K562 (cell line): Measurements from ENCODE around the gene NEIL1. TPM values are rescaled to one million over a fixed set of nuclear protein-coding genes. Genes with fewer than 3 reads are reported as not detected.

ENCODE experiments used
- ATAC-seq: fragments of 200-7000 bp; cut with Tn5 transposase; 3 replicates; pipeline ENCODE4 v1.9.1; 2020; ENCODE audit warnings: moderate library complexity
- BruUV-seq: library from RNA; stranded (reverse); fragments of 400-500 nt; replicated peaks from 2 replicates; lab custom pipeline; 2021; lab: Mats Ljungman, UMichigan
- CTCF ChIA-PET: fragments of 300-600 bp; formaldehyde crosslinking; extraction: SDS; loops from one replicate; lab custom pipeline; 2021; ENCODE audit warnings: low intra/inter-chr PET ratio; lab: Yijun Ruan, JAX
- POLR2A ChIA-PET: fragments of 300-600, 350-650 bp; sonication (Branson Sonifier 250); formaldehyde crosslinking; extraction: SDS; loops from one replicate; lab custom pipeline; 2021; ENCODE audit warnings: antibody characterized with exemption, inconsistent platforms; lab: Yijun Ruan, JAX
- DNase-seq, 4 experiments: peaks; one replicate each; pipeline versions ENCODE4 v3.0.0 to v3.0.0-alpha.2; 2011 to 2018; ENCODE audit warnings: low spot score in 3 of 4, mixed read lengths in 3 of 4; ENCODE audit errors: extremely low read depth in 1 of 4
- FAIRE-seq: peaks from 2 replicates; lab custom pipeline; 2011; peaks lifted over from hg19 to GRCh38; lab: Jason Lieb, UNC
- H2AFZ ChIP-seq: 2 replicates; pipeline ENCODE4 v1.6.0; 2011; ENCODE audit warnings: low read depth, low read length, control low read depth, inconsistent platforms
- H3K27ac ChIP-seq: fragments of 200-600 bp; 3 replicates; pipeline ENCODE4 v1.8.0; 2011; ENCODE audit warnings: low read depth, mild to moderate bottlenecking, control low read depth, inconsistent platforms, low read length, moderate library complexity, mixed read lengths; ENCODE audit errors: extremely low read depth
- H3K27me3 ChIP-seq, 2 experiments: fragments of 300-600 bp in 1 of 2; 2 replicates in 1 of 2; 3 replicates in 1 of 2; pipeline versions ENCODE4 v1.6.0 to v1.8.0; 2011; ENCODE audit warnings: inconsistent platforms in 2 of 2, low read length in 2 of 2, mild to moderate bottlenecking in 1 of 2, mixed read lengths in 1 of 2, moderate library complexity in 1 of 2; ENCODE audit not compliant: control insufficient read depth in 2 of 2, insufficient read depth in 2 of 2
- H3K36me3 ChIP-seq: fragments of 300-600 bp; 3 replicates; pipeline ENCODE4 v1.8.0; 2011; ENCODE audit warnings: mild to moderate bottlenecking, low read length, inconsistent platforms; ENCODE audit not compliant: control insufficient read depth, insufficient read depth
- H3K4me1 ChIP-seq, 2 experiments: fragments of 200-600 bp in 1 of 2; replicated peaks in 1 of 2; 2 replicates in 1 of 2; 3 replicates in 1 of 2; pipeline versions ENCODE4 v1.5.1 to v1.8.0; 2011; ENCODE audit warnings: inconsistent platforms in 2 of 2, low read length in 2 of 2, mild to moderate bottlenecking in 1 of 2, mixed read lengths in 1 of 2, moderate library complexity in 1 of 2; ENCODE audit not compliant: control insufficient read depth in 2 of 2, insufficient read depth in 2 of 2
- H3K4me2 ChIP-seq: 2 replicates; pipeline ENCODE4 v1.6.1; 2011; ENCODE audit warnings: low read length, control low read depth, inconsistent platforms, mixed read lengths; ENCODE audit not compliant: insufficient read depth
- H3K4me3 ChIP-seq: fragments of 200-600 bp; sonication (generic), shearing (Covaris generic); 2 replicates; pipeline ENCODE4 v1.5.1; 2016; ENCODE audit warnings: control low read depth, inconsistent platforms
- H3K79me2 ChIP-seq: fragments of 200-600 bp; 3 replicates; pipeline ENCODE4 v1.8.0; 2011; ENCODE audit warnings: low read length, inconsistent platforms; ENCODE audit not compliant: control insufficient read depth, insufficient read depth
- H3K9ac ChIP-seq, 2 experiments: 2 replicates each; pipeline versions ENCODE4 v1.6.0 to v1.6.1; 2011; ENCODE audit warnings: low read depth in 2 of 2, low read length in 2 of 2, control low read depth in 1 of 2, inconsistent platforms in 1 of 2, mild to moderate bottlenecking in 1 of 2, mixed read lengths in 1 of 2; ENCODE audit not compliant: insufficient read depth in 1 of 2
- H3K9me1 ChIP-seq: one replicate; pipeline ENCODE4 v1.6.0; 2011; ENCODE audit warnings: inconsistent platforms, mild to moderate bottlenecking, low read length, moderate library complexity; ENCODE audit not compliant: control insufficient read depth, insufficient read depth
- H3K9me3 ChIP-seq: replicated peaks from 2 replicates; pipeline ENCODE4 v1.5.1; 2011; ENCODE audit warnings: low read depth, low read length, inconsistent platforms; ENCODE audit not compliant: control insufficient read depth, insufficient read depth
- H4K20me1 ChIP-seq: replicated peaks from 2 replicates; pipeline ENCODE4 v1.6.1; 2011; ENCODE audit warnings: low read length, inconsistent platforms, mixed read lengths; ENCODE audit not compliant: control insufficient read depth, insufficient read depth
- ESRRB ChIP-seq: fragments of 250-450 bp; sonication (Bioruptor Pico); IDR thresholded peaks from 2 replicates; pipeline ENCODE4 v1.5.0; 2020; ENCODE audit warnings: mild to moderate bottlenecking, moderate library complexity, borderline replicate concordance
- EWSR1 ChIP-seq: fragments of 450-650 bp; IDR thresholded peaks from 2 replicates; pipeline ENCODE4 v1.6.1; 2018; ENCODE audit warnings: borderline replicate concordance, mild to moderate bottlenecking, low read depth, moderate library complexity; ENCODE audit not compliant: partially characterized antibody
- GABPA ChIP-seq: fragments of 200-800 bp; sonication (Bioruptor generic); conservative IDR thresholded peaks from 2 replicates; pipeline ENCODE4 v1.6.1; 2016; ENCODE audit warnings: low read depth, missing genetic modification characterization, missing compliant biosample characterization
- GABPB1 ChIP-seq: sonication (generic); formaldehyde crosslinking; IDR thresholded peaks from 2 replicates; pipeline ENCODE4 v1.8.0; 2022; ENCODE audit warnings: mild to moderate bottlenecking, missing genetic modification reagents
- ID3 ChIP-seq, 2 experiments: fragments of 250-450 bp in 1 of 2; fragments of 450-650 bp in 1 of 2; sonication (Bioruptor Pico) in 1 of 2; IDR thresholded peaks; 2 replicates each; pipeline versions ENCODE4 v1.6.1 to v1.8.0; 2016 to 2021; ENCODE audit warnings: mild to moderate bottlenecking in 2 of 2, moderate library complexity in 2 of 2, missing compliant biosample characterization in 1 of 2, missing genetic modification characterization in 1 of 2
- KDM4B ChIP-seq, 2 experiments: fragments of 450-650 bp in 1 of 2; sonication (generic) in 1 of 2; IDR thresholded peaks; 2 replicates each; pipeline ENCODE4 v1.6.1; 2016 to 2017; ENCODE audit warnings: borderline replicate concordance in 2 of 2, antibody characterized with exemption in 1 of 2, low read depth in 1 of 2, mild to moderate bottlenecking in 1 of 2
- MIER1 ChIP-seq: fragments of 450-650 bp; IDR thresholded peaks from 2 replicates; pipeline ENCODE4 v1.6.1; 2016; ENCODE audit warnings: antibody characterized with exemption, mild to moderate bottlenecking, low read depth
- MYNN ChIP-seq, 2 experiments: sonication (generic); formaldehyde crosslinking in 1 of 2; IDR thresholded peaks; 2 replicates each; pipeline versions ENCODE4 v1.5.0 to v1.6.1; 2016 to 2020; ENCODE audit warnings: antibody characterized with exemption in 1 of 2, missing genetic modification reagents in 1 of 2
- POLR2AphosphoS2 ChIP-seq: IDR thresholded peaks from 2 replicates; pipeline ENCODE4 v1.6.1; 2012; ENCODE audit warnings: low read length, improper control_type of control experiment
- POLR2B ChIP-seq: fragments of 450-650 bp; IDR thresholded peaks from 2 replicates; pipeline ENCODE4 v1.6.1; 2018; ENCODE audit warnings: low read depth; ENCODE audit not compliant: partially characterized antibody
- SNIP1 ChIP-seq: fragments of 450-650 bp; IDR thresholded peaks from 2 replicates; pipeline ENCODE4 v1.7.1; 2017; ENCODE audit warnings: low read depth, mild to moderate bottlenecking
- TRIM24 ChIP-seq, 2 experiments: fragments of 450-650 bp; IDR thresholded peaks; 2 replicates each; pipeline ENCODE4 v1.6.1; 2016
- WGBS: fragments of 100-300 bp; shearing (Covaris generic); methylation state at CpG from one replicate; pipeline ENCODE4 v1.1.6; 2016; ENCODE audit warnings: low coverage, mixed read lengths; ENCODE audit not compliant: insufficient coverage; ENCODE audit errors: missing lambda C conversion rate; 5-methylcytosine and 5-hydroxymethylcytosine counted together
- in situ Hi-C: fragments of 300-500 bp; cut with MboI; formaldehyde crosslinking; loops from 4 replicates; pipeline ENCODE4 v1.15.0; 2018; ENCODE audit warnings: inconsistent platforms, mixed read lengths
- intact Hi-C: fragments of 100-400 bp; cut with micrococcal nuclease; formaldehyde crosslinking; loops from 2 replicates; pipeline ENCODE4 v1.14.2; 2022
- polyA plus RNA-seq, 8 experiments: library from polyadenylated mRNA; depleted of rRNA in 4 of 8; stranded (reverse) in 5 of 8; unstranded in 3 of 8; fragments of >200 nt; fragmentation: Nextera tagmentation in 2 of 8; fragmentation: Illumina TruSeq in 1 of 8; extraction: Ambion mirVana in 2 of 8; extraction: Trizol in 1 of 8; gene quantifications; 2 replicates each; pipeline versions ENCODE4 v1.2.1 to v1.2.3, GENCODE V29; 2011 to 2014; ENCODE audit warnings: inconsistent platforms in 1 of 8, missing spikeins in 1 of 8
- total RNA-seq, 7 experiments: library from RNA; depleted of rRNA in 6 of 7; stranded (reverse); fragments of >200 nt in 6 of 7; fragmentation: Illumina TruSeq in 2 of 7; extraction: Trizol in 2 of 7; gene quantifications; 2 replicates each; pipeline versions ENCODE4 v1.2.1 to v1.2.3, GENCODE V29; 2011 to 2021; ENCODE audit warnings: low replicate concordance in 1 of 7

Gene NEIL1
- total and polyA plus RNA-seq, 9 of the 15 experiments (the other 6 are each of a cell fraction or from before 2014, with no cell fraction given): 0.14 to 4.3 (median 2.4) TPM

- TF ChIP-seq MYNN (IDR thresholded peaks at IDR 0.05): peak; percentile 65; the same call in 1 of the 2 replicates
- TF ChIP-seq MYNN (CRISPR knock-in tag; IDR thresholded peaks at IDR 0.05): no peak
- TF ChIP-seq ESRRB (CRISPR knock-in tag): no peak
- TF ChIP-seq KDM4B (IDR thresholded peaks at IDR 0.05; ENCODE audit: borderline replicate concordance in 2 of 2, low read depth in 1 of 2): no peak
- TF ChIP-seq SNIP1: no peak
- TF ChIP-seq GABPB1 (CRISPR knock-in tag): 0 out of 2 replicates have a peak, but pooled peaks have one; percentile 23
- TF ChIP-seq GABPA: no peak
- no peak for TF ChIP-seq EWSR1
- TF ChIP-seq, all 486 proteins: peak for 4
Observed at GRCh38 chr15:75349851-75350588, 3.2 kb downstream of the NEIL1 start (continued).

- Histone ChIP-seq H2AFZ (no peak overlapping the region), H3K9me3 (no peaks in the 10 kb centered on the region), H4K20me1 (no peaks in the 10 kb centered on the region), H3K4me2 (no peak overlapping the region), H3K36me3 (peaks cover 7% of the 10 kb centered on the region; the same call in 1 of the 3 replicates), H3K27ac (no peak overlapping the region), H3K9ac (peak overlapping the region in 1 of 2 experiments; percentile 14; a peak in 1 of 4 replicates), H3K4me1 (peaks cover 4 to 31% of the 10 kb centered on the region in 2 experiments; a peak in 3 of 5 replicates), H3K27me3 (no peaks in the 10 kb centered on the region), H3K9me1 (no peaks in the 10 kb centered on the region), H3K79me2 (no peaks in the 10 kb centered on the region), H3K4me3 (no peak overlapping the region)
- in situ Hi-C loops: no loop called here
- ChIA-PET POLR2A (interaction anchor here (0.6 to 1.1 kb wide), 3 partner anchors 12 to 82 kb away, joined by 3 to 4 read pairs (median 3); partner anchors contain the start of gene MAN2C1), CTCF (no interaction called here)
- no peak for DNase-seq
- no TSS peak for BruUV-seq
- peak; percentile 29 for FAIRE-seq
- ATAC-seq: no peak
- no peak for TF ChIP-seq ID3 (CRISPR knock-in tag; IDR thresholded peaks at IDR 0.05)
- no peak for TF ChIP-seq ID3 (tag; IDR thresholded peaks at IDR 0.05)
- no peak for TF ChIP-seq TRIM24 (IDR thresholded peaks at IDR 0.05)
- 0 out of 2 replicates have a peak, but pooled peaks have one; percentile 37 for TF ChIP-seq POLR2AphosphoS2
- TF ChIP-seq MIER1: no peak
- peak; percentile 10 for TF ChIP-seq POLR2B
- WGBS: 58% methylated on average over 7 of the region's 7 CpGs
- intact Hi-C loops: no loop called here
Observed at GRCh38 chr15:75350601-75351361, 3.9 kb downstream of the NEIL1 start.
